ENCODE measurements around the gene GADD45G. TPM values are rescaled to one million over a fixed set of nuclear protein-coding genes. Genes with fewer than 3 reads are reported as not detected.

GADD45G gene
- total RNA-seq, 1 experiment from 2014 or later: 7.7 TPM

- Histone ChIP-seq H3K23ac (ENCODE audit: insufficient read length, low read depth, low read length) (no peak overlapping the region), H2AK5ac (ENCODE audit: insufficient read length, low read length) (no peak overlapping the region), H4K20me1 (ENCODE audit: control insufficient read depth, insufficient read depth, insufficient read length) (no peaks in the 10 kb centered on the region), H2BK120ac (ENCODE audit: low read depth, low read length, poor library complexity, severe bottlenecking) (no peak overlapping the region), H3K14ac (ENCODE audit: insufficient read depth, low read length) (no peak overlapping the region), H3K23me2 (ENCODE audit: insufficient read length, low read depth, low read length, poor library complexity, severe bottlenecking) (peaks cover 2% of the 10 kb centered on the region), H3K56ac (ENCODE audit: insufficient read length, low read depth, low read length) (no peak overlapping the region), H4K91ac (ENCODE audit: insufficient read length, low read depth, low read length) (no peak overlapping the region), H2BK5ac (ENCODE audit: insufficient read length, low read length) (no peak overlapping the region), H3T11ph (ENCODE audit: low read length) (no peak overlapping the region), H4K8ac (replicated peaks; ENCODE audit: insufficient read length, low read depth, low read length) (no peak overlapping the region), H3K4me2 (ENCODE audit: insufficient read depth, insufficient read length, low read length) (no peak overlapping the region), H2BK15ac (ENCODE audit: low read depth, low read length) (no peak overlapping the region), H2AFZ (ENCODE audit: low read length) (no peak overlapping the region), H3K4ac (ENCODE audit: low read depth, low read length) (no peak overlapping the region), H4K5ac (ENCODE audit: insufficient read length, low read depth, low read length) (no peak overlapping the region), H3K9ac (ENCODE audit: extremely low read depth, insufficient read length, low read length) (no peak overlapping the region), H3K79me1 (ENCODE audit: insufficient read depth, low read depth, low read length, poor library complexity, severe bottlenecking) (no peaks in the 10 kb centered on the region), H3K27ac (ENCODE audit: insufficient read length, low read depth, low read length) (no peak overlapping the region), H3K4me1 (ENCODE audit: insufficient read depth, low read length) (no peaks in the 10 kb centered on the region; the same call in 1 of the 2 replicates), H3K9me3 (ENCODE audit: control insufficient read depth, low read depth, low read length) (no peaks in the 10 kb centered on the region), H2BK20ac (ENCODE audit: low read depth, low read length, poor library complexity, severe bottlenecking) (no peak overlapping the region), H3K18ac (ENCODE audit: insufficient read length, low read depth, low read length) (no peak overlapping the region), H3K27me3 (ENCODE audit: insufficient read depth, low read length) (no peaks in the 10 kb centered on the region), H2BK12ac (ENCODE audit: insufficient read length, low read depth, low read length) (no peak overlapping the region), H3K79me2 (ENCODE audit: insufficient read depth, low read length) (no peaks in the 10 kb centered on the region)
- Mint-ChIP-seq H3K27ac (no peak overlapping the region), H3K27me3 (ENCODE audit: low read depth) (peaks cover 48% of the 10 kb centered on the region), H3K4me1 (peaks cover 50 to 62% of the 10 kb centered on the region in 2 experiments), H3K9me3 (peaks cover 2 to 14% of the 10 kb centered on the region in 2 experiments), H3K36me3 (ENCODE audit: insufficient read depth in 1 of 3, low read depth in 3 of 3) (peaks cover under 1 to 28% (median 13%) of the 10 kb centered on the region in 3 experiments; a peak in 6 of 7 replicates), H3K4me3 (no peak overlapping the region)
- TF ChIP-seq, protein P1, sequence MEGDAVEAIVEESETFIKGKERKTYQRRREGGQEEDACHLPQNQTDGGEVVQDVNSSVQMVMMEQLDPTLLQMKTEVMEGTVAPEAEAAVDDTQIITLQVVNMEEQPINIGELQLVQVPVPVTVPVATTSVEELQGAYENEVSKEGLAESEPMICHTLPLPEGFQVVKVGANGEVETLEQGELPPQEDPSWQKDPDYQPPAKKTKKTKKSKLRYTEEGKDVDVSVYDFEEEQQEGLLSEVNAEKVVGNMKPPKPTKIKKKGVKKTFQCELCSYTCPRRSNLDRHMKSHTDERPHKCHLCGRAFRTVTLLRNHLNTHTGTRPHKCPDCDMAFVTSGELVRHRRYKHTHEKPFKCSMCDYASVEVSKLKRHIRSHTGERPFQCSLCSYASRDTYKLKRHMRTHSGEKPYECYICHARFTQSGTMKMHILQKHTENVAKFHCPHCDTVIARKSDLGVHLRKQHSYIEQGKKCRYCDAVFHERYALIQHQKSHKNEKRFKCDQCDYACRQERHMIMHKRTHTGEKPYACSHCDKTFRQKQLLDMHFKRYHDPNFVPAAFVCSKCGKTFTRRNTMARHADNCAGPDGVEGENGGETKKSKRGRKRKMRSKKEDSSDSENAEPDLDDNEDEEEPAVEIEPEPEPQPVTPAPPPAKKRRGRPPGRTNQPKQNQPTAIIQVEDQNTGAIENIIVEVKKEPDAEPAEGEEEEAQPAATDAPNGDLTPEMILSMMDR (conservative IDR thresholded peaks at IDR 0.05): no peak
- DNase-seq: no peak
- WGBS (ENCODE audit: extremely low coverage, insufficient read length, low lambda C conversion rate): no CpG with 5 or more reads among the region's 5 CpGs
Observed at GRCh38 chr9:89611425-89611824, 6.6 kb downstream of the GADD45G start.
